Spleen (tissue), 11 donors: ENCODE measurements around the gene DNAJB14. TPM values are rescaled to one million over a fixed set of nuclear protein-coding genes. Genes with fewer than 3 reads are reported as not detected.
A peak's percentile ranks its signal among the peaks of the same experiment; 100 is the strongest.

Experiments used
- DNase-seq: peaks from one replicate; pipeline ENCODE4 v3.0.0-alpha.2; 2020
- H3K27ac ChIP-seq, 8 donors: fragments of 200-600 bp; sonication (generic) in 7 of 8; 1 replicate in 4 of 8; 2 replicates in 4 of 8; pipeline versions ENCODE4 v1.5.0 to v1.8.0; 2016 to 2021; ENCODE audit warnings: inconsistent platforms in 4 of 8, mild to moderate bottlenecking in 4 of 8, moderate library complexity in 1 of 8
- H3K27me3 ChIP-seq, 7 donors: fragments of 200-600 bp; sonication (generic) in 6 of 7; replicated peaks in 1 of 7; 1 replicate in 4 of 7; 2 replicates in 3 of 7; pipeline versions ENCODE4 v1.5.0 to v1.8.0; 2016 to 2021; ENCODE audit warnings: inconsistent platforms in 3 of 7, mild to moderate bottlenecking in 1 of 7
- H3K36me3 ChIP-seq, 6 donors: fragments of 200-600 bp; sonication (generic) in 5 of 6; 1 replicate in 4 of 6; 2 replicates in 2 of 6; pipeline versions ENCODE4 v1.5.0 to v1.8.0; 2016 to 2021; ENCODE audit warnings: inconsistent platforms in 2 of 6
- H3K4me1 ChIP-seq, 6 donors: fragments of 200-600 bp; sonication (generic) in 5 of 6; 1 replicate in 3 of 6; 2 replicates in 3 of 6; pipeline versions ENCODE4 v1.5.0 to v1.8.0; 2016 to 2021; ENCODE audit warnings: inconsistent platforms in 3 of 6
- H3K4me3 ChIP-seq, 8 donors: fragments of 200-600 bp; sonication (generic) in 7 of 8; 1 replicate in 4 of 8; 2 replicates in 4 of 8; pipeline versions ENCODE4 v1.5.0 to v1.8.0; 2016 to 2021; ENCODE audit warnings: inconsistent platforms in 4 of 8, mild to moderate bottlenecking in 4 of 8, moderate library complexity in 2 of 8
- H3K9me3 ChIP-seq, 8 donors: fragments of 200-600 bp; sonication (generic) in 7 of 8; 1 replicate in 4 of 8; 2 replicates in 4 of 8; pipeline versions ENCODE4 v1.5.0 to v1.8.0; 2016 to 2021; ENCODE audit warnings: inconsistent platforms in 4 of 8
- POLR2A ChIP-seq, 3 donors: fragments of 450-650 bp; IDR thresholded peaks; one replicate each; pipeline ENCODE4 v1.5.1; 2017; ENCODE audit warnings: antibody characterized with exemption in 3 of 3, mild to moderate bottlenecking in 1 of 3
- POLR2AphosphoS5 ChIP-seq, 3 donors: sonication (generic); formaldehyde crosslinking; IDR thresholded peaks; one replicate each; pipeline ENCODE4 v1.5.1; 2017; ENCODE audit warnings: antibody characterized with exemption in 3 of 3
- WGBS, 5 donors: extraction: QIAGEN DNeasy Blood & Tissue Kit in 3 of 5; methylation state at CpG; one replicate each; pipeline versions ENCODE4 v1.1.5 to v1.1.7; 2013 to 2018; 5-methylcytosine and 5-hydroxymethylcytosine counted together
- intact Hi-C: fragments of 100-400 bp; cut with DNase I; formaldehyde crosslinking; loops from one replicate; pipeline ENCODE4 v1.15.0; 2023; ENCODE audit warnings: low total_unique reads
- polyA plus RNA-seq, 3 donors: library from polyadenylated mRNA; stranded (reverse); fragments of 200-250 nt; gene quantifications; one replicate each; pipeline ENCODE4 v1.2.1, GENCODE V29; 2013
- total RNA-seq, 7 donors: library from RNA; depleted of rRNA in 3 of 7; stranded (reverse); fragments of >200 nt in 3 of 7; fragmentation: NEBNext Ultra II Directional in 4 of 7; extraction: Animal tissue kit (Norgen Biotek cat#: 25700) in 4 of 7; gene quantifications; one replicate each; pipeline versions ENCODE4 v1.1.0 to v1.2.1, GENCODE V29; 2016 to 2021
- TF ChIP-seq, protein P1 (sequence below), 11 experiments: fragments of 200-600 bp in 7 of 11; fragments of 450-650 bp in 4 of 11; sonication (generic) in 4 of 11; IDR thresholded peaks in 8 of 11; conservative IDR thresholded peaks in 3 of 11; 1 replicate in 7 of 11; 2 replicates in 4 of 11; pipeline versions ENCODE4 v1.4.0 to v1.8.0; 2016 to 2021; ENCODE audit warnings: antibody characterized with exemption in 11 of 11, inconsistent platforms in 4 of 11, mild to moderate bottlenecking in 1 of 11
- donor health status: healthy with polysubstance abuse.
- donor health status: DM: no; HTN: no; CAD: no; lungs with moderate emphysema.
- donor health status: DM: no; HTN: no; CAD: no.
- donor health status: Bipolar disorder and iron deficiency.
- donor health status: healthy.
- donor health status: DM: no; HTN: no; CAD: no.
- donor health status: DM: yes; HTN: yes; CAD: no.

Gene DNAJB14
- total and polyA plus RNA-seq, 10 donors, result 10.6 to 77.7 (median 53.3) TPM

DNA sequence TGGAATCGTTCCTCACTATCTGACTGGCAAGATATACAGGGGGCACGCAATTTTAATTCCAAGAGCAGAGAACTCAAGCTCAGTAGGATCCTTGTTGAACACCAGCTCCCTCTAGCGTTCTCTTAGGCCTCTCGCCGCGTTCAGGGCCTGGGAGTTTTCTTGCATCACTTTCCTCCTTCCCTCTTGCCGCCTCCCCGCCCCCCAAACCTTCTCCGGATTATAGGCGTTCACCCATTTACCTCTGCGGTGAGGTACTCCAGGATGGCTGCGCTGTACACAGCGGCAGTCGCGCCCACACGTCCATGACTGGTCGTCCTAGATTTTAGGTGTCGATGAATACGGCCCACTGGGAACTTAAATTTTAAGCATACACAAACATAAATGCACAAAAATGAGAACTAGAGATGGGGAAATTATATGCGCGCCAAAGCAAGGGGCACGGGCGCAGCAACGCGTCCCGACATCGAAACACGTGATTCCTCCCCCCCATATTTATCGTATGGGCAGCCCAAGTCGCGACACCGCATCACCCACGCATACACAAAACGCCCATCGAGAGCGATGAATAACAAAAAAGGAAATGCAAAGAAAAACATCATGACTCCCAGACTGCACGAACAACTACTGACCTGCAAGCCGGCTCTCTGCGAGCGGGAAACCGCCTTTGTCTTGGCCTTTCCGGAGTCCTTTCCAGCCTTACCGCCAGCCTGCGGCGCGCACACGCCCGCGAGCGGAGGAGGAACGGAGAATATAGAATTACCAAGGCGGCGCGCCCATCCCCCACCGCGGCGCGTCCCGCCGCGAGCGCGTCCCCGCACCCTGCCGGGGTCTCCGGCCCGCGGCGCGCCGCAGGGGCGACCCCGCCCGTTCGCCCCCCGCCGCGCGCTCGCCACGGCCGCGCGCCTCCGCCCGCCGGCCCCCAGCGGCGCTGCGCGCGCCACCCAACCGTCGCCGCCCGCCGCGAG is 2.9 kb upstream of the DNAJB14 start:
- peak; percentile 94 for DNase-seq
- H3K36me3 ChIP-seq, result peaks cover 0 to 15% (median 2%) of the 10 kb centered on the region in 6 donors
- H3K4me3 ChIP-seq, result peak overlapping the region; percentile 76 to 96 (median 90)
- peak overlapping the region; percentile 77 to 99 (median 98) for H3K27ac ChIP-seq
- H3K27me3 ChIP-seq, result no peaks in the 10 kb centered on the region
- 0 to 1% (median 1%) methylated on average over 50 to 98 of the region's 98 CpGs for WGBS, 5 donors
- H3K9me3 ChIP-seq, result no peaks in the 10 kb centered on the region
- no peak for TF ChIP-seq POLR2A (IDR thresholded peaks at IDR 0.05)
- TF ChIP-seq, protein P1, sequence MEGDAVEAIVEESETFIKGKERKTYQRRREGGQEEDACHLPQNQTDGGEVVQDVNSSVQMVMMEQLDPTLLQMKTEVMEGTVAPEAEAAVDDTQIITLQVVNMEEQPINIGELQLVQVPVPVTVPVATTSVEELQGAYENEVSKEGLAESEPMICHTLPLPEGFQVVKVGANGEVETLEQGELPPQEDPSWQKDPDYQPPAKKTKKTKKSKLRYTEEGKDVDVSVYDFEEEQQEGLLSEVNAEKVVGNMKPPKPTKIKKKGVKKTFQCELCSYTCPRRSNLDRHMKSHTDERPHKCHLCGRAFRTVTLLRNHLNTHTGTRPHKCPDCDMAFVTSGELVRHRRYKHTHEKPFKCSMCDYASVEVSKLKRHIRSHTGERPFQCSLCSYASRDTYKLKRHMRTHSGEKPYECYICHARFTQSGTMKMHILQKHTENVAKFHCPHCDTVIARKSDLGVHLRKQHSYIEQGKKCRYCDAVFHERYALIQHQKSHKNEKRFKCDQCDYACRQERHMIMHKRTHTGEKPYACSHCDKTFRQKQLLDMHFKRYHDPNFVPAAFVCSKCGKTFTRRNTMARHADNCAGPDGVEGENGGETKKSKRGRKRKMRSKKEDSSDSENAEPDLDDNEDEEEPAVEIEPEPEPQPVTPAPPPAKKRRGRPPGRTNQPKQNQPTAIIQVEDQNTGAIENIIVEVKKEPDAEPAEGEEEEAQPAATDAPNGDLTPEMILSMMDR (IDR thresholded peaks at IDR 0.05 in 8 of 11, conservative IDR thresholded peaks at IDR 0.05 in 3 of 11), result peak; percentile 84 to 96 (median 91)
- peak; percentile 43 to 78 (median 77) for TF ChIP-seq POLR2AphosphoS5 (IDR thresholded peaks at IDR 0.05)
- H3K4me1 ChIP-seq, result peaks cover 31 to 62% (median 45%) of the 10 kb centered on the region in 6 donors
- intact Hi-C loops, result loop anchor here (5.0 kb wide), 1 partner anchor 387 kb away; the partner anchor contains the start of gene TRMT10A

DNA sequence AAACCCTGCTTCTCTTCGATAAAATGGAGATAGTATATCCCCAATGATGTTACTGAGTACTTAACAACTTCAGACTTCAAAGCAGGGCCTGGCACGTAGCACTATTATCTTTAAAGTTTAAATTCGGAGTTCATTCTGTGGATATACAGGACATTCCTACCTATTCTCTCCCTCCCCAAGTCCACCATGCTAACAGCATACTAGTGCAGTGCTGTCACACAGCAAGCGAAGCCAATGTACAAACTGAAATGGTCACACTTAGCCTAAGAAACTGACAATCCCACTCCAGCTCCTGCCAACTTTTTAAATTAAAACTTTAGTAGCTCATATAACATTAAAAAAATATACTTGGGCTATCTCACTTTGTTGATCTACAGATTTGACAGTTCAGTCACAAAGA is 1.2 kb upstream of the DNAJB14 start:
- TF ChIP-seq POLR2AphosphoS5 (IDR thresholded peaks at IDR 0.05), result no peak
- no peak for TF ChIP-seq POLR2A (IDR thresholded peaks at IDR 0.05)
- 83 to 87% (median 84%) methylated on average over 4 of the region's 4 CpGs for WGBS, 5 donors
- H3K36me3 ChIP-seq, result peaks cover 0 to 15% (median 2%) of the 10 kb centered on the region in 6 donors
- H3K4me1 ChIP-seq, result peaks cover 48 to 79% (median 61%) of the 10 kb centered on the region in 6 donors
- H3K4me3 ChIP-seq, result peak overlapping the region in 2 of 8 donors; percentile 72 to 97
- H3K9me3 ChIP-seq, result no peaks in the 10 kb centered on the region
- intact Hi-C loops, result loop anchor here (5.0 kb wide), 1 partner anchor 385 kb away; the partner anchor contains the start of gene TRMT10A
- no peak for DNase-seq
- peak overlapping the region; percentile 96 to 99 (median 98) for H3K27ac ChIP-seq
- H3K27me3 ChIP-seq, result no peaks in the 10 kb centered on the region

DNA sequence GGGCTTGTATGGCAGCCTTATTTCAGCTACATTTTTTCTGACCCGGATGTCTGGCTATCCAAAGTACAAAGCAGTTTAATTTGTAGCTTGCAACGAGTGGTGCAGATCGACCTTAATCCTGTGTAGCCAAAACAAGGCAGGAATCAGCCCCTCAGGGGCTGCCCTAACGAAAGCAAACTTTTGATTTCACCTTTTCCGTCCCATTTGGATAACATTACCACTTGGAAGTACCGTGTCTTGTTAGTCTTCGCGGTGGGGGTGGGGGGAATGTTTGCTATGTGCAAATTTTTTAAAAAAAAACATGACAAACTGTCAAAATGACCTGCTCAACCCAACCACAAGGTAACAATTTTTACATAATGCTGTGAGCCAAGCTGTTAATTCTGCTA is 766 bp upstream of the DNAJB14 start:
- Histone ChIP-seq H3K27ac (peak overlapping the region; percentile 96 to 99 (median 98)), H3K4me3 (peak overlapping the region; percentile 66 to 97 (median 95)), H3K4me1 (peaks cover 50 to 83% (median 65%) of the 10 kb centered on the region in 6 donors), H3K27me3 (no peaks in the 10 kb centered on the region), H3K36me3 (peaks cover 0 to 15% (median 2%) of the 10 kb centered on the region in 6 donors), H3K9me3 (no peaks in the 10 kb centered on the region)
- DNase-seq, result no peak
- intact Hi-C loops, result loop anchor here (5.0 kb wide), 1 partner anchor 385 kb away; the partner anchor contains the start of gene TRMT10A
- WGBS, 5 donors, result 18 to 35% (median 29%) methylated on average over 8 of the region's 8 CpGs
- TF ChIP-seq, protein P1 (IDR thresholded peaks at IDR 0.05 in 8 of 11, conservative IDR thresholded peaks at IDR 0.05 in 3 of 11), result no peak
- TF ChIP-seq POLR2AphosphoS5 (IDR thresholded peaks at IDR 0.05), result no peak
- TF ChIP-seq POLR2A (IDR thresholded peaks at IDR 0.05), result no peak

DNA sequence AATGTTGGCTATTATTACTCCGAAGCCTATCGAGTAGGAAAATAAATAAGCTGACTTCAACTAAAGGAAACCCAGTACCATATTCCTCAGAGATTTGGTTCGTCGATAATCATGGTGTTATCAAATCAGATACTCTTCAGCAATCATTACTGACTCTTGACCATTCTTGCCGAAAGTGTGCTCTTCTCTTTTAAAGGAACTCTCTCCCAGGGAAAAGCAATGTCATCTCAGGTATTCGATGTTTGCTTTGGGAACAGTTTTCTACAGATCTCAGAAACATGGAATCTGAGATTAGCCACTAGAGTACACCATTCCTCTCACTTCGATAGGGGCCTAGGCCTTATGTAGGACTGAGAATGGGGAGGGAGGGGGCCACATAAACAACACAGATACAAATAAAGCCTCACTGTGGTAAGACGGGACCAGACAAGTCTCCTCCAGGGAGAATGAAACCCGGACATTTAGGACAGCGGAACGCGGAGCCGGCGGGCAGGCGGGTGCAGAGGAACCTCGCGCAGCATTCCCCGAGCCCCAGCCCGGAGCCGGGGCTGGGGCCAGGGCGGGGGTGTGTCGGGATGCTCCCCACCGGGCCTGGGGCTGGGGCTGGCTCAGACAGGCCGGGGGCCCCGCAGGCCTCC is 581 bp downstream of the DNAJB14 start:
- Histone ChIP-seq H3K27ac (peak overlapping the region; percentile 96 to 99 (median 98)), H3K4me1 (peaks cover 51 to 84% (median 67%) of the 10 kb centered on the region in 6 donors), H3K9me3 (no peaks in the 10 kb centered on the region), H3K36me3 (peaks cover 0 to 15% (median 2%) of the 10 kb centered on the region in 6 donors), H3K27me3 (no peaks in the 10 kb centered on the region), H3K4me3 (peak overlapping the region; percentile 66 to 97 (median 95))
- no peak for DNase-seq
- WGBS, 5 donors, result 2 to 3% (median 3%) methylated on average over 20 to 25 of the region's 25 CpGs
- TF ChIP-seq, protein P1 (IDR thresholded peaks at IDR 0.05 in 8 of 11, conservative IDR thresholded peaks at IDR 0.05 in 3 of 11), result no peak
- TF ChIP-seq POLR2AphosphoS5 (IDR thresholded peaks at IDR 0.05) (no peak), POLR2A (IDR thresholded peaks at IDR 0.05) (no peak)
- intact Hi-C loops, result loop anchor here (5.0 kb wide), 1 partner anchor 384 kb away; the partner anchor contains the start of gene TRMT10A
